ENCODE measurements around the gene APOC1.
A peak's percentile ranks its signal among the peaks of the same experiment; 100 is the strongest.

The APOC1 gene

GRCh38 chr19:44955505-44956439, 41.4 kb downstream of the APOC1 start:
- DNase-seq (ENCODE audit: low read depth in 2 of 2), result peak in 1 of 2 donors; percentile 6

DNA sequence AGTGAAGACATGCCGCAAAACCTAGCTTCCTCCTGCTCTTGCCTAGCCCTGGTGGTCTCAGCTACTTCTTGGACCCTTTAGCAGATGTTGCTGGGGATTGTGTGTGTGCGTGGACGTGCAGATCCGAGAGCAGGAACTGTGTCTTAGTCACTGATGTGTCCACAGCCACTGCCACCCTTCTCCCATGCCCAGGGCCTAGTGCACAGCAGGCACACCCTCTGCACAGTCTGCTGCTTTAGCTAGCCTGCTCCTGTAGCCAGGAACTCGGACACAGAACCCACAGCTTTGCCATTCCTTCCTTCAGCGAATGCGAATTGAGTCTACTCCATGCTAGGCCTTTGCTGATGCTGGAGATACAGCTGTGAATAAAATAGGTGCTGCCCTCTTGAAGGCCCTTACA, 43.1 kb downstream of the APOC1 start:
- no peak for DNase-seq (ENCODE audit: low read depth in 2 of 2)

GRCh38 chr19:44958090-44958489, 43.7 kb downstream of the APOC1 start:
- DNase-seq (ENCODE audit: low read depth in 2 of 2), result no peak

DNA sequence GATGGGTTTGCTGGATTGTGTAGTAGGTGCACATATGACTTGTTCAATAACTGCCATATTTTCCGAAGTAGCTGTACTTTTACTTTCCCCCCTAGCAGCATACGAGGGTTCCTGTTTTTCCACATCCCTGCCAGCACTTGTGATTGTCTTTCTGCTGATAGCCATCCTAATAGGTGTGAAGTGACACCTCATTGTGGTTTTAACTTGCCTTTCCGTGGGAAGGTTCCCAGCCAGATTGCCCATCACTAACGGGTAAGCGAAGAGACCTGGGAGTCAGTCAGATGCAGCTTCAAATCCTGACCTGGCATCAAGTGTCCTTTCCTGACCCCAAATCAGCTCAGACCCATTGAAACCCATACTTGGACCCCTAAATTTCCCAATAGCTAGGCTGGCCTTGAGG, 45.3 kb downstream of the APOC1 start:
- DNase-seq (ENCODE audit: low read depth in 2 of 2), result no peak

DNA sequence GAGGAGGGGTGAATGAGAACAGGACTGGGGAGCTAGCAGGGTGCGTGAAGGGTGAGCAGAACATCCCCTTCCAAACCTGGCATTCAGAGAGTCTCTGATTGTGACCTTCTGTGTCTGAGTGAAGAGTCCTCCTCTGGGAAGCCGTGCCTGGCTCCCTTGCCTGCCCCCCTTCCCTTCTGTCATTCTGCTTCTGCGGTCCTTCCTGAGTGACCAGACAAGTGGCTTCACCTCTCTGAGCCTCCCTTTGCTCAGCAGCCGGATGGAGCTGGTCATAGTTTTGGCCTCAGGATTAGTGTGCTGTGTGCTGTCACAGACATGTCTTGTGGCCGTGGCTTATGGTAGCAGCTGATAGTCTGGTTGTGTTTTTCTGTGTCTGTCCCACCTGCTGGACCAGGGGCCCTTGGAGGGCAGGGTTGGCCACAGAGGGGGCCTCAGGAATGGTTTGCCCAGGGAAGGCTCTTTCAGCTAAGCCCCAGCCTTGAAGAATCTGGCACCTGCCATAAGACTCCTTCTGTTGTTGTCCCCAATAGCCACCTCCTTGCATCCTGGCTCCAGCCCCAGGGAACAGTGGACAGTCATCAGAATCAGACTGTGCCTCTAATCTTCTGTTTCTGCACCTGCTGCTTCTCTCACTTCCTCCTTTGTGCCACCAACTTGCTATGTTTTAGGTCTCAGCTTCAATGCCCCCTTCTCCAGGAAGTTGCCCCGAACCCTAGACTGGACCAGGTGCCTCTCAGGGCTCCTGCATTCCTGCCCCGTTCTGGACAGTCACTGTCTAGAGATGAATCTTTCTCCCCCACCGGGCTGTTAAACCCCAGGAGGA, 46.7 kb downstream of the APOC1 start:
- DNase-seq (ENCODE audit: low read depth in 2 of 2), result no peak

- no peak for DNase-seq (ENCODE audit: low read depth in 2 of 2)
These were observed 47.4 kb downstream of the APOC1 start for GRCh38 chr19:44961821-44962220.

GRCh38 chr19:44968118-44968517, 53.7 kb downstream of the APOC1 start:
- no peak for DNase-seq (ENCODE audit: low read depth in 2 of 2)

GRCh38 chr19:44968670-44969069, 54.3 kb downstream of the APOC1 start:
- no peak for DNase-seq (ENCODE audit: low read depth in 2 of 2)
